KMS-11 (cell line): ENCODE data around the gene CDHR4.
A peak's percentile ranks its signal among the peaks of the same experiment; 100 is the strongest.
"Not testable (repeated sequence)": the region's sequence is repeated elsewhere in the genome, so short reads cannot be mapped to it uniquely, and the experiment has no call there.

Experiments
- H2AFZ ChIP-seq: fragments of 200-600 bp; sonication (generic); 2 replicates; pipeline ENCODE4 v1.6.1; 2016; ENCODE audit warnings: antibody characterized with exemption, mixed run types, low read depth
- H3K27ac ChIP-seq: fragments of 200-600 bp; sonication (generic); 2 replicates; pipeline ENCODE4 v1.6.1; 2016; ENCODE audit warnings: mild to moderate bottlenecking, mixed run types
- H3K27me3 ChIP-seq: fragments of 200-600 bp; sonication (generic); 2 replicates; pipeline ENCODE4 v1.6.1; 2017; ENCODE audit warnings: mild to moderate bottlenecking, low read depth, mixed run types, moderate library complexity; ENCODE audit not compliant: insufficient read depth
- H3K36me3 ChIP-seq: fragments of 200-600 bp; sonication (generic); 2 replicates; pipeline ENCODE4 v1.6.1; 2017; ENCODE audit warnings: mild to moderate bottlenecking, mixed run types; ENCODE audit not compliant: insufficient read depth
- H3K4me1 ChIP-seq: fragments of 200-600 bp; sonication (generic); 2 replicates; pipeline ENCODE4 v1.6.1; 2016; ENCODE audit warnings: mild to moderate bottlenecking, low read depth, mixed run types; ENCODE audit not compliant: poor library complexity, severe bottlenecking
- H3K4me2 ChIP-seq: fragments of 200-600 bp; sonication (generic); 2 replicates; pipeline ENCODE4 v1.7.0; 2016; ENCODE audit warnings: mild to moderate bottlenecking, mixed run types
- H3K4me3 ChIP-seq: fragments of 200-600 bp; sonication (generic); IDR thresholded peaks from 2 replicates; pipeline ENCODE4 v1.6.1; 2017; ENCODE audit warnings: low read depth, low read length, mixed read lengths; ENCODE audit not compliant: insufficient read depth
- H3K79me2 ChIP-seq: fragments of 200-600 bp; sonication (generic); 2 replicates; pipeline ENCODE4 v1.6.1; 2016; ENCODE audit warnings: low read depth, mixed run types; ENCODE audit not compliant: insufficient read depth
- H3K9ac ChIP-seq: fragments of 200-600 bp; sonication (generic); 2 replicates; pipeline ENCODE4 v1.6.1; 2016; ENCODE audit warnings: mild to moderate bottlenecking, mixed run types
- H4K20me1 ChIP-seq: fragments of 200-600 bp; sonication (generic); 2 replicates; pipeline ENCODE4 v1.6.1; 2016; ENCODE audit warnings: mild to moderate bottlenecking, mixed run types; ENCODE audit not compliant: insufficient read depth
- CTCF ChIP-seq: fragments of 200-600 bp; sonication (generic); conservative IDR thresholded peaks from 2 replicates; pipeline ENCODE4 v1.6.1; 2017; ENCODE audit warnings: low read depth, mild to moderate bottlenecking, antibody characterized with exemption, low read length, moderate library complexity, mixed read lengths

Gene CDHR4

GRCh38 chr3:49787536-49787935 is 12.1 kb downstream of the CDHR4 start:
- Histone ChIP-seq H2AFZ (peak overlapping the region; percentile 76; the same call in 1 of the 2 replicates), H3K27ac (no peak overlapping the region), H3K36me3 (no peaks in the 10 kb centered on the region), H3K4me2 (no peak overlapping the region), H3K9ac (no peak overlapping the region), H3K27me3 (no peaks in the 10 kb centered on the region), H3K4me3 (no peak overlapping the region), H3K4me1 (peaks cover 10% of the 10 kb centered on the region), H4K20me1 (no peaks in the 10 kb centered on the region), H3K79me2 (peaks cover 22% of the 10 kb centered on the region)
- TF ChIP-seq CTCF, result no peak

GRCh38 chr3:49787182-49787464 is 12.6 kb downstream of the CDHR4 start:
- no peak for TF ChIP-seq CTCF
- no peaks in the 10 kb centered on the region for H4K20me1 ChIP-seq
- H3K27me3 ChIP-seq, result no peaks in the 10 kb centered on the region
- no peak overlapping the region for H3K4me3 ChIP-seq
- peaks cover 22% of the 10 kb centered on the region for H3K79me2 ChIP-seq
- H3K9ac ChIP-seq, result peak overlapping the region; percentile 73; the same call in 1 of the 2 replicates
- peak overlapping the region; percentile 76 for H3K4me2 ChIP-seq
- H3K4me1 ChIP-seq, result peaks cover 10% of the 10 kb centered on the region
- H3K27ac ChIP-seq, result no peak overlapping the region; the same call in 1 of the 2 replicates
- H2AFZ ChIP-seq, result peak overlapping the region; percentile 76; the same call in 1 of the 2 replicates
- H3K36me3 ChIP-seq, result no peaks in the 10 kb centered on the region

GRCh38 chr3:49786357-49787181 is 13.1 kb downstream of the CDHR4 start, which contains the start of gene IP6K1:
TSS of gene IP6K1 (minus strand) at chr3:49786542. CDS start at chr3:49748040, 38,502 bp downstream.
- TF ChIP-seq CTCF, result no peak
- Histone ChIP-seq H4K20me1 (no peaks in the 10 kb centered on the region), H3K27ac (peak within 1 kb of the TSS; percentile 52), H3K27me3 (no peaks in the 10 kb centered on the region), H2AFZ (peak within 1 kb of the TSS; percentile 76), H3K9ac (peak within 1 kb of the TSS; percentile 73), H3K36me3 (no peaks in the 10 kb centered on the region), H3K79me2 (peaks cover 25% of the 10 kb centered on the region), H3K4me2 (peak within 1 kb of the TSS; percentile 87), H3K4me1 (peaks cover 10% of the 10 kb centered on the region), H3K4me3 (peak within 1 kb of the TSS; percentile 52)

- H3K4me3 ChIP-seq, result peak overlapping the region; percentile 52
- peak overlapping the region; percentile 59 for H2AFZ ChIP-seq
Observed at GRCh38 chr3:49785565-49786356, 13.9 kb downstream of the CDHR4 start.

GRCh38 chr3:49782277-49782676 is 17.4 kb downstream of the CDHR4 start:
- H2AFZ ChIP-seq, H3K4me1 ChIP-seq, H3K9ac ChIP-seq, H3K27ac ChIP-seq, H3K27me3 ChIP-seq, H3K4me3 ChIP-seq, H4K20me1 ChIP-seq, H3K36me3 ChIP-seq, H3K4me2 ChIP-seq: not testable (repeated sequence)
- peaks cover 51% of the 10 kb centered on the region for H3K79me2 ChIP-seq

More at GRCh38 chr3:49785565-49786356, 13.9 kb downstream of the CDHR4 start:
- no peaks in the 10 kb centered on the region for H3K27me3 ChIP-seq
- no peaks in the 10 kb centered on the region for H4K20me1 ChIP-seq
- H3K27ac ChIP-seq, result peak overlapping the region; percentile 42; the same call in 1 of the 2 replicates
- H3K36me3 ChIP-seq, result no peaks in the 10 kb centered on the region
- peaks cover 10% of the 10 kb centered on the region for H3K4me1 ChIP-seq
- H3K4me2 ChIP-seq, result peak overlapping the region; percentile 87
- peaks cover 33% of the 10 kb centered on the region for H3K79me2 ChIP-seq
- TF ChIP-seq CTCF, result no peak
- H3K9ac ChIP-seq, result peak overlapping the region; percentile 73
